Fibroblast of skin of left biceps (primary cell): ENCODE data around the gene TMCC3.
"Not testable (repeated sequence)": the region's sequence is repeated elsewhere in the genome, so short reads cannot be mapped to it uniquely, and the experiment has no call there.

Source experiments
- DNase-seq, 2 experiments: peaks; one replicate each; pipeline ENCODE4 v3.0.0-alpha.2; 2013; ENCODE audit warnings: low read depth in 2 of 2

TMCC3 gene

GRCh38 chr12:94566345-94566744 lies 84.0 kb downstream of the TMCC3 start:
- no peak for DNase-seq

- DNase-seq = no peak
These were observed 84.7 kb downstream of the TMCC3 start for GRCh38 chr12:94565683-94566082.

- no peak for DNase-seq
These were observed 87.1 kb downstream of the TMCC3 start for GRCh38 chr12:94563286-94563685.

- DNase-seq = no peak
These were observed 88.4 kb downstream of the TMCC3 start for GRCh38 chr12:94561943-94562411.

GRCh38 chr12:94560431-94561221 lies 89.7 kb downstream of the TMCC3 start:
- no peak for DNase-seq

- DNase-seq = no peak
These were observed 91.7 kb downstream of the TMCC3 start for GRCh38 chr12:94558612-94559011.

- no peak for DNase-seq
These were observed 92.5 kb downstream of the TMCC3 start for GRCh38 chr12:94557746-94558295.

- no peak for DNase-seq
These were observed 94.7 kb downstream of the TMCC3 start for GRCh38 chr12:94555687-94556086.

- DNase-seq = no peak
These were observed 96.5 kb downstream of the TMCC3 start for GRCh38 chr12:94553875-94554274.

GRCh38 chr12:94553130-94553519 lies 97.2 kb downstream of the TMCC3 start:
- no peak for DNase-seq

- DNase-seq = no peak
These were observed 98.5 kb downstream of the TMCC3 start for GRCh38 chr12:94551810-94552209.

- no peak for DNase-seq
These were observed 99.4 kb downstream of the TMCC3 start for GRCh38 chr12:94550964-94551363.

- not testable (repeated sequence) for DNase-seq
These were observed 101.5 kb downstream of the TMCC3 start for GRCh38 chr12:94548833-94549232.

- peak in 1 of 2 experiments; percentile 28 for DNase-seq
These were observed 104.2 kb downstream of the TMCC3 start for GRCh38 chr12:94545935-94546771.

- DNase-seq = no peak
These were observed 106.0 kb downstream of the TMCC3 start for GRCh38 chr12:94544355-94544754.

GRCh38 chr12:94538318-94538717 lies 112.0 kb downstream of the TMCC3 start:
- no peak for DNase-seq

GRCh38 chr12:94536040-94536965 lies 114.1 kb downstream of the TMCC3 start:
- DNase-seq = no peak

GRCh38 chr12:94535510-94535921 lies 114.8 kb downstream of the TMCC3 start:
- DNase-seq = no peak

- no peak for DNase-seq
These were observed 115.4 kb downstream of the TMCC3 start for GRCh38 chr12:94534774-94535509.

- no peak for DNase-seq
These were observed 116.1 kb downstream of the TMCC3 start for GRCh38 chr12:94534278-94534677.
